Activated naive CD4-positive, alpha-beta T cell treated with Interleukin-2 at 50 U/mL for 16 hours (primary cell): ENCODE results near the gene DLGAP1.
"Not testable (repeated sequence)": the region's sequence is repeated elsewhere in the genome, so short reads cannot be mapped to it uniquely, and the experiment has no call there.

Source experiments
- DNase-seq: peaks from one replicate; pipeline ENCODE4 v3.0.0-alpha.2; 2020

The DLGAP1 gene

GRCh38 chr18:4384932-4385331, 70.2 kb downstream of the DLGAP1 start:
- no peak for DNase-seq

DNA sequence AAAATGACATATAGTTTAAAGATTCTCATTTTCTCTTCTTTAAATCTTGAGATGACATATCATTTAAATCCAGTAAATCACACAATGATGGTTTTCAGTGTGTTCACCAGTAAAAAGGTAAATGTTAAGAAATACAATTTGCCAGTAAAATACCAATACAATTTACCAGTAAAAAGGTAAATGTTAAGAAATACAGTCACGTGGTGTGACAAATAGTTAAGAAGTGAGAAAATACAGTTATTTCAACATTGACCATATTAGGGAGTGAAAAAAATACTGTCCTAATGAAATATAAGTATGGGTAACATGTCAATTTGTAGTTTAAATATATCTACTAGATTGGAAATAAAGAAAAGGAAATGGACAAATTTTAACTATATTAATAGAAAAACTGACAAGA, 80.5 kb downstream of the DLGAP1 start:
- no peak for DNase-seq

- no peak for DNase-seq
Observed at GRCh38 chr18:4369705-4370104, 85.4 kb downstream of the DLGAP1 start.

- no peak for DNase-seq
Observed at GRCh38 chr18:4360221-4360715, 94.8 kb downstream of the DLGAP1 start.

DNA sequence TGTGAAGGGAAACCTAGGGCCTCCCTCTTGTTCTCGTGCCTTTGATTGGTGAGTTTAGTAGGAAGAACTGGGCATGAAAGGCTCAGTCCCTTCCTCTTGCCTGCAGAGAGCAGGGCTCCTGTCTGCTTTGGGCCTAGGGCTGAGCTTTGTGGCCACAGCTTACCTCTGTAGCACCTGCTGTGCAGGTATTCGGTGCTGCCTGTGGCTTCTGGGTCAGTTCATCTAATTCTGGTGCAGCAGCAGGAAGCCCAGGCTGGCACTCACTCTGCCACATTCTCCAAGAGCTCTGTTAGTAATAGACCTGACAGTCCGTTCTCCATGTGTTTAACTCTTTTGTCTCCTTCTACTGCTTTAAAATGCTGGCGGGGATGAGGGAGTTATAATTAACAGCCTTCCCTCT, 96.5 kb downstream of the DLGAP1 start:
- no peak for DNase-seq

DNA sequence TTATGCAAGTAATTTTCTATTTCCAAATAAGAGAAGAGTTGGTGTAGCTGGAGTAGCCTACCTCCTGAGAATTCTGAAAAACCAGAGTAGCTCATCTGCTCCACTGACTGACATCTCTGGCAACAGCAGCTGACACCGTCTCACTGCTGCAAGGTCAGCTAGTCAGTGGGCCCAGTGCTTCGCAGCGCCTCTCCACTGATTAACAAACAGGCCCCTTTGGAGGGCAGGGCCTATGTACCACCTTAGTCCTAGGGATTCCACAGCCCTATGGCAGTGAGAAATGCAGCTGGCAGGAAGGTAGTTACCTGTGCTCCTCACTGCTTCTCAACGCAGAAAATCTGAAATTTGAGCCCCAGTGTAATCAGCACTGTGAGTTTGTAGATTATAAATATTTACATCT, 97.5 kb downstream of the DLGAP1 start:
- no peak for DNase-seq

- DNase-seq = no peak
Observed at GRCh38 chr18:4356929-4357328, 98.2 kb downstream of the DLGAP1 start.

GRCh38 chr18:4353853-4354418, 101.2 kb downstream of the DLGAP1 start:
- no peak for DNase-seq

DNA sequence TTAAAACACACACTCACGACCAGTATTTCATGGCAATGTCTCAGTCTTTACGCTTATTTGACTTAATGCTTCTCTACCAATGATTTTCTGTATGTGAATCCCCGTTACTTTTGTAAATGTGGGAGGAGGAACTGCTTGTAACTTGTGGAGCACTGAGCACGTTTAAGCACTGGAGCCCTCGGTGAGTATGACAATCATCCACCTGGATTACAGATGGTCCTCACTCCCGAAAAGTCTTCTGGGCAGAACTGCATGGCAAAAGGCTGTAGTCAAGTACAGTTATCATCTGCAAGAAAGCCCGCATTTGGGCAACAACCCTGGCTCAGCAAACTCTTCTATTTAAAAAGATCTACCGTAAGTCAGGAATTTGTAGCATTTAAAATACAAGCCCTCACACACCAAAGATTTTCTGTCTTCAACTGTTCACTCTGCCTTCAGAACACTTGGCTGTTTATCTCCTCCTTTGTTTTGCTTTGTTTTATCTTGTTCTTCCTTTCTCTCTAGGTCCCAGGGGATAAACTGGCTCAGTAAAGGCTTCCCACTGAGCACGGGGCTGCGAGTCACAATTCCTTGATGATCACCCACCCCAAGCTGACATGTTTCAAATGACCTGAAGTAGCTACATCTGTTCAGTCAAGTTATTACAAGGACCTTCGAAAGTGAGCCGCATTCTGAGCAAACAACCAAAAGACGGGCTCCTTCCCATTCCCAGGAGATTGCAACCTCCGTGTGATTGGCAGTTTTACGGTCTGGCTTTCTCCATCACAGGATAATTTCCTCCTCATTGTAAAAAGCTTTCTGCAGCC, 102.2 kb downstream of the DLGAP1 start:
- no peak for DNase-seq

DNA sequence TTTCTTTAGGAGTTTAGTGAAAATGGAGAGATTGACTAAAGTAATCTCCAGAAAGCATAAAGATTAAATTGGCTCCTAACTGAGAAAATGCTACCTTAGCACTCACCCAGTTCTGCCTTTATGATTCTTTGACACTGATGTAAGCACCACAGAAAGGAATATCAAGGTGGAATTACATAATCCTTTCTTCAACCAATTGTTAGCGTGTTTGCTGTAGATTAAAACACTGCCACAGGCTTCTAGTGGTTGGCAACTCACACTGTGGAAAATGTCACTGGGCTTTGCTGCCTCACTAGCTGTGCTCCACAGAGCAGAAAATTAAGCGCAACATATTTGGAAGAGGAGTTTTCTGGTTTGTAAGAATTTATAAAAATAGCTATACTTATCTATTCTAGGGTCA, 104.1 kb downstream of the DLGAP1 start:
- no peak for DNase-seq

GRCh38 chr18:4335386-4335785, 119.7 kb downstream of the DLGAP1 start:
- no peak for DNase-seq

- DNase-seq = no peak
Observed at GRCh38 chr18:4333043-4333442, 122.1 kb downstream of the DLGAP1 start.

DNA sequence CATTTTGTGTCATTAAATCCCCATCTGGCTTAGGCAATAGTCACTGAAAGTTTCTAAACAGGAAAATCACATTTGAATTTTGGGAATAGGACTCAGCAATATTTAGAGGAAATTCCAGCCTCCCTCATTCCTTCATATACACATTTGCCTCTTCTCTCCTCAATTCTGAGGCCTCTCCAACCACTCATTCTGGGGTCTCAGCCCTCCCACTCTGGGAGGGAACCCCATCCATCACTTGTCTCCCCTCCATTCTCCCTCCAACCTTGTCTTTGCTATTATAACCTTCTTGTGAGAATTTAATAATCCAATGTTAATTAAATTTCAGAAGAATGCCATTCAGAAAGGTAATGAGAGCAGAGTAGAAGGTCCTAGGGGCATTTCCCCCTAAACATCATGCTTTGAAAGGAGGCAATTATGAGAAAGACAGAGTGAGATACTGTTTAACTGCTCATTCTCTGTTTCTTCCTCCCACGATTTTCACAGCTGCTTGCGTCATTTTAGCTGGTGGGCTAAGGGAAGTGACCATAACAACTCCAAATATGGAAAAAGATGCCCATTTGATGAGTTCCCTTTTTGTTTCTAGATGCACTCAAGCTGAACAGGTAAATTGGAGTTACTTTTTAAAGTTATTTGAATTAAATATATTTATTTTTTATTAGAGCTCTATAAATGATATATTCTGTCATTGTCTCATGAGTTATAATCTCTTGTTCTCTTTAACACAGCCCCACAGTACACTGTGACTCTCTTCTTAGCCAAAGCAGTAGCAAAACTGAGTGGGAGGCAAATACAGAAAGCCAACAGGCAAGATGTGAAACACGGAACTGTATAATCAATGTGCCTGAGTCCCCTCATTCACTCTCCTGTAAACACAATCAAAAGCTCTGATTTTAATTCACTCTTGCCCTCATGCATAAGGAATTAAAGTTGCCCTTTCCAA, 135.1 kb downstream of the DLGAP1 start:
- no peak for DNase-seq

- DNase-seq = no peak
Observed at GRCh38 chr18:4318311-4318710, 136.8 kb downstream of the DLGAP1 start.

DNA sequence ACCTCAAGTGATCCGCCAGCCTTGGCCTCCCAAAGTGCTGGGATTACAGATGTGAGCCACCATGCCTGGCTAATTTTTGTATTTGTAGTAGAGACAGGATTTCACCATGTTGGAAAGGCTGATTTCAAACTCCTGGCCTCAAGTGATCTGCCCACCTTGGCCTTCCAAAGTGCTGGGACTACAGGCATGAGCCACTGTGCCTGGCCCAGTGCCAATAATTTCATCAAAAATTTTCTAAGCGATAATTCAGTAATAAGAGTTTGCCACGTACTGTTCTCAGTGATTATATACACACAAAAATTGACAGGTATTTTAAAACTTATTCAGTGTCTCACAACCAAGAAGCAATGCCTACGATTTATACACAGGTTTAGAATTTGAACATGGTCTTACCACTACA, 143.2 kb downstream of the DLGAP1 start:
- DNase-seq = not testable (repeated sequence)

- no peak for DNase-seq
Observed at GRCh38 chr18:4311136-4311535, 144.0 kb downstream of the DLGAP1 start.

DNA sequence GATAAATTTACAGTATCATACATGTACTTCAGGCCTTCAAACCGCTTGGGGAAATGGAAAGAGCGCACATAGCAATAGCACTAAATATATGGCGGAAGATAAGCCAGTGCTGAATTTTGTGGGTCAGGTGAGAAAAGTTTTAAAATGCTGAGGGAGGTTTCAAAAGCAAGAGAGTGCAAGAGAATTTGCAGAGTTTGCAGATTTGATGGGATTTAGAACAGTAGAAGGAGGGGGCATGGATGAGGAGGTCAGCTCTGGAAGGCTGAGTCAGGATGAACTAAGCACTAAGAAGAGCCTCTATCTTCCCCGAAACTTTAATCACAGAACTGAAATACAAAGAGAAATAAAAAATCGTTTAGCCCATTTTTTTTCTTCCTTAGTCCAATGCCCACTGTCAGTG, 145.9 kb downstream of the DLGAP1 start:
- DNase-seq = no peak

DNA sequence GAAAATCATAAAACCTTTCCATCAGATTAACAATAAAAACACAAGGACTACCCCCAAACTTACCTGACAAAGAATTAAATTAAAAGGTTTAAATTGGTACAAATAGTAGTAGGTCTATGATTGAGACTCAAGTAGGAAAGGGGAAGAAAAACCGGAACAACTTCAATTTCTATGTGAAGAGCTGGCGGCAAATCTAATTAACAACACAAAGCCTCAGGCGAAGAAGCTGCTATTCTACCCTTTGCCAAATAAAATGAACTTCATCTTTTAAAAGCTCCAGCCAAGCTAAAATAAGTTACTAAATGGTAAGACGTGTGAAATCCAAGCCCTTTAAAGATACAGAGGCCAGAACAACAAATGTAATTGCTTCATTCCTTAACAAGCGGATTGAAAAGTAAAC, 146.5 kb downstream of the DLGAP1 start:
- DNase-seq = no peak

- DNase-seq = no peak
Observed at GRCh38 chr18:4299395-4299794, 155.7 kb downstream of the DLGAP1 start.

- no peak for DNase-seq
Observed at GRCh38 chr18:4293337-4293736, 161.8 kb downstream of the DLGAP1 start.

DNA sequence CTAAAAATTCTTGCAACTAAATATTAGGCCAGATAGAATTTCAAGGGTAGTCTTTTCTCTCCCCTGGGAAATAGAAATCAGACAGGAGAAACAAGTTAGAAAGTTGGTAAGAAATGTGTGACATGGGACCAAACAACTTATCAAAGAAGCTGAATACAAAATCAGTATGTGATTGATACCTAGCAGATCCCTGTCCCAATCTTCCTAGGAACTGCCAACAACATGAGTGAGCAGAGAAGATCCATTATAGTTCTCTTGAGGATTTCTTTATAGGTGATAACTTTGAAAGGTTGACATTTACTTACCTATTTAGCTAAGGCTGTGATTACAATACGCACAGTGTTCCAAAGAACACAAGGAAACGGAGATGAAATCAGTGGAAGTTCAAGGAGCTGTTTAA, 162.4 kb downstream of the DLGAP1 start:
- no peak for DNase-seq

- DNase-seq = not testable (repeated sequence)
Observed at GRCh38 chr18:4287340-4287739, 167.8 kb downstream of the DLGAP1 start.

- DNase-seq = no peak
Observed at GRCh38 chr18:4286256-4286655, 168.9 kb downstream of the DLGAP1 start.

GRCh38 chr18:4285525-4285924, 169.6 kb downstream of the DLGAP1 start:
- DNase-seq = no peak
